Measurements from ENCODE around the gene CYB561D2. TPM values are rescaled to one million over a fixed set of nuclear protein-coding genes. Genes with fewer than 3 reads are reported as not detected.

CYB561D2 gene
- total and polyA plus RNA-seq, 7 donors = 6.8 to 46.0 (median 10.8) TPM

- TF ChIP-seq POLR2A (IDR thresholded peaks at IDR 0.05) (no peak), EP300 (IDR thresholded peaks at IDR 0.05) (no peak), POLR2AphosphoS5 (IDR thresholded peaks at IDR 0.05) (no peak)
- TF ChIP-seq, protein P1, sequence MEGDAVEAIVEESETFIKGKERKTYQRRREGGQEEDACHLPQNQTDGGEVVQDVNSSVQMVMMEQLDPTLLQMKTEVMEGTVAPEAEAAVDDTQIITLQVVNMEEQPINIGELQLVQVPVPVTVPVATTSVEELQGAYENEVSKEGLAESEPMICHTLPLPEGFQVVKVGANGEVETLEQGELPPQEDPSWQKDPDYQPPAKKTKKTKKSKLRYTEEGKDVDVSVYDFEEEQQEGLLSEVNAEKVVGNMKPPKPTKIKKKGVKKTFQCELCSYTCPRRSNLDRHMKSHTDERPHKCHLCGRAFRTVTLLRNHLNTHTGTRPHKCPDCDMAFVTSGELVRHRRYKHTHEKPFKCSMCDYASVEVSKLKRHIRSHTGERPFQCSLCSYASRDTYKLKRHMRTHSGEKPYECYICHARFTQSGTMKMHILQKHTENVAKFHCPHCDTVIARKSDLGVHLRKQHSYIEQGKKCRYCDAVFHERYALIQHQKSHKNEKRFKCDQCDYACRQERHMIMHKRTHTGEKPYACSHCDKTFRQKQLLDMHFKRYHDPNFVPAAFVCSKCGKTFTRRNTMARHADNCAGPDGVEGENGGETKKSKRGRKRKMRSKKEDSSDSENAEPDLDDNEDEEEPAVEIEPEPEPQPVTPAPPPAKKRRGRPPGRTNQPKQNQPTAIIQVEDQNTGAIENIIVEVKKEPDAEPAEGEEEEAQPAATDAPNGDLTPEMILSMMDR (IDR thresholded peaks at IDR 0.05) = no peak
- Histone ChIP-seq H3K4me1 (no peaks in the 10 kb centered on the region), H3K27ac (no peak overlapping the region), H3K27me3 (peaks cover 0 to 42% (median 12%) of the 10 kb centered on the region in 3 donors), H3K36me3 (no peaks in the 10 kb centered on the region), H3K9me3 (no peaks in the 10 kb centered on the region), H3K4me3 (no peak overlapping the region)
- intact Hi-C loops (cut with DNase I) = no loop called here
- 61 to 64% methylated on average over 12 of the region's 12 CpGs for WGBS, 2 donors
- DNase-seq = no peak
Measured at GRCh38 chr3:50373146-50374051, 22.7 kb downstream of the CYB561D2 start.

DNA sequence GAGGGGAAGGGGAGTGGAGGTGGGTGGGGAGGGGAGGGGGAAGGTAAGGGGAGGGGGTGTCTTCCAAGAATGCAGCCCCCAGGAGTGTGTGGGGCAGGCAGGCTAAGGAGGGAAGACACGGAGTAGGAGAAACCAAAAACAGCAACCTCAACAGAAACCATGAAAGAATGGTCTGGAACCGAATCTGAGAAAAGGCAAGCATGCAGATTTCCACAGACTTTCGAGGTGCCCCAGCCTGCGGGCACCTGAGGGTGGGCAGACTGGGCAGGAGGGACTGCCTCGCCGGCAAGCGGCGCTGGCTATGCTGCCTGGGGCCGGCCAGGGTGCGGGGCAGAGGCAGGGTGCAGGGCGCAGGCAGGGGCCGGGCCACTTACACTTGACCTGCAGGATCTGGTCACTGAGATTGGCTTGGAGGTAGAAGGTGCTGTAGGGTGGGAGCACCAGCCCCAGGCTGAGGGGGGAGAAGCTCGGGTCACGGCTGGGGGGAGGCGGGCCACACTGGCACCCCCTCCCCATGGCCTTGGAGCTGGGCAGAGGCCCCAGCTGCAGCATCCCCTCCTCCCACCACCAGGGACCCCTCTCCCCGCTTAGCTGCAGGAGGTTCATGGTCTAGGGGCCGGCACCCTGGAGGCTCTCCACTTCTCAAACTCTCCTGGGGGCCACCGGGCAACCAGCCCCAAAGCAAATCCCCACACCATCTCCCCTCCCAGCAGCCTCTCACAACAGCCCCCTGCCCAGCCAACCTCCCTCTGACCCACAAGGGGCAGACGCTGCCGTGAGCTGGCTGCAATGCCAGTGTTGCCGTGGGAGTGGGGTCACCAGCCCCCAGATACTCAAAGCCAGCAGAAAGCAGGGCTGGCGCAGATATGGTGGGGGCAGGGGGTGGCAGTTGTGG, 23.9 kb downstream of the CYB561D2 start:
- intact Hi-C loops (cut with DNase I) = no loop called here
- 76 to 77% methylated on average over 22 of the region's 22 CpGs for WGBS, 2 donors
- DNase-seq = no peak
- H3K9me3 ChIP-seq = no peaks in the 10 kb centered on the region
- no peak overlapping the region for H3K27ac ChIP-seq
- TF ChIP-seq POLR2A (IDR thresholded peaks at IDR 0.05) = no peak
- TF ChIP-seq EP300 (IDR thresholded peaks at IDR 0.05) = no peak
- H3K36me3 ChIP-seq = no peaks in the 10 kb centered on the region
- no peak overlapping the region for H3K4me3 ChIP-seq
- H3K27me3 ChIP-seq = peaks cover 0 to 33% (median 9%) of the 10 kb centered on the region in 3 donors
- H3K4me1 ChIP-seq = no peaks in the 10 kb centered on the region

DNA sequence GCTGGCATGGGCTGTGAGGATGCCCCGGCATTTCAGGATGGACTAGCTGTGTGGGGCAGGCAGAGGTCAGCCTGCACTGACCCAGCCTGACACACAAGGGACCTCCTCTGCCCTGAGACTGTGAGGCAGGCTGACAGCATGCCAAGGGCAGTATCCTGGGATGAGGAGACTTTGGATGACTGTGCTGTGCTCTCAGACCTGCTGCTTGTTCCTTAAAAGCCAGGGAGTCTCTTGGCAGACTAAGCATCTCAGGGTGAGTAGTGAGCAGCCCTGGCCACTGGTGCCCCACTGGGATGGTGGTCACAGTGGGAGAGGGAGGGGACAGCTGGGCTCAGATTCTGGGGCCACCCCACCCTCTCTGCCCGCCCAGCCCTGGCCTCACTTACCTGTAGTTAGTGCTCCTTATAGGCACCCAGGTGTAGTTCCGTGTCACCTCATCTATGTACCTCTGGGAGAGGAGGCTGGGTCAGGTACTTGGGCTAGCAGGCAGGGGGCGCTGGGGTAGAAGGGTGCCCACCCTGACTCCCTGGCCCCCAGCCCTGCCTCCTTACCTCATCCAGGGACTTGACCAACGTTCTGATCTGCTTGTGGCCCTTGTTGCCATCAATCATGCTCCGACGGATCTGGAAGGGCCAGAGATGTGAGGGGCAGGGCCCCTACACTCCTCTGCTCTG, 24.7 kb downstream of the CYB561D2 start:
- no peak for DNase-seq
- TF ChIP-seq, protein P1 (IDR thresholded peaks at IDR 0.05) = no peak
- TF ChIP-seq POLR2AphosphoS5 (IDR thresholded peaks at IDR 0.05) (no peak), EP300 (IDR thresholded peaks at IDR 0.05) (no peak), POLR2A (IDR thresholded peaks at IDR 0.05) (no peak)
- 64 to 80% methylated on average over 7 of the region's 7 CpGs for WGBS, 2 donors

DNA sequence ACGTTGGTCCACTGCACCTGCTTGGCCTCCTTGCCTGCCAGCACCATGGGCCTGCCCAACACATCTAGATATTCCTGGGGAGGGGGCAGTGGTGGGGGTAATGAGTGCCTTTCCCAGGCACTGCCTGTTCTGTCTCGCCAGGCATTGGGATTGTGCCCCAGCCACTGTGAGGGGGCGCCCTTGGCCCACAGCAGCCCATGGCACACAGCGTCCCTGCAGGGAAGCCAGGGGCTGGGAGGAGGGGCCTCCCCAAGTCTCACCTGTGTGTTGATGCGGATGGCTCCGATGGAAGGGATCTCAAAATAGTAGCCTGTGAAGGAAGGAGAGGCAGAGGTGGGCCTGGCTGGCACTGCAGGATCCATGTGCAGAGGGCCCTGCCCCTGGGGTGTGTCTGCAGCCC, 27.4 kb downstream of the CYB561D2 start:
- Histone ChIP-seq H3K4me3 (no peak overlapping the region), H3K36me3 (no peaks in the 10 kb centered on the region), H3K9me3 (no peaks in the 10 kb centered on the region), H3K27ac (no peak overlapping the region), H3K4me1 (no peaks in the 10 kb centered on the region), H3K27me3 (peaks cover 0 to 8% (median 0%) of the 10 kb centered on the region in 3 donors)
- intact Hi-C loops (cut with DNase I) = no loop called here
- TF ChIP-seq, protein P1 (IDR thresholded peaks at IDR 0.05) = no peak
- TF ChIP-seq EP300 (IDR thresholded peaks at IDR 0.05) = no peak
- no peak for TF ChIP-seq POLR2AphosphoS5 (IDR thresholded peaks at IDR 0.05)
- TF ChIP-seq POLR2A (IDR thresholded peaks at IDR 0.05) = no peak
- no peak for DNase-seq
- 83 to 91% methylated on average over 6 of the region's 6 CpGs for WGBS, 2 donors

More for the DNA sequence above, 24.7 kb downstream of the CYB561D2 start:
- intact Hi-C loops (cut with DNase I) = no loop called here
- no peaks in the 10 kb centered on the region for H3K9me3 ChIP-seq
- H3K27ac ChIP-seq = no peak overlapping the region
- H3K27me3 ChIP-seq = peaks cover 0 to 26% (median 7%) of the 10 kb centered on the region in 3 donors
- H3K4me3 ChIP-seq = no peak overlapping the region
- no peaks in the 10 kb centered on the region for H3K4me1 ChIP-seq
- H3K36me3 ChIP-seq = no peaks in the 10 kb centered on the region
